Measurements from ENCODE around the gene ZRANB1.

DNA sequence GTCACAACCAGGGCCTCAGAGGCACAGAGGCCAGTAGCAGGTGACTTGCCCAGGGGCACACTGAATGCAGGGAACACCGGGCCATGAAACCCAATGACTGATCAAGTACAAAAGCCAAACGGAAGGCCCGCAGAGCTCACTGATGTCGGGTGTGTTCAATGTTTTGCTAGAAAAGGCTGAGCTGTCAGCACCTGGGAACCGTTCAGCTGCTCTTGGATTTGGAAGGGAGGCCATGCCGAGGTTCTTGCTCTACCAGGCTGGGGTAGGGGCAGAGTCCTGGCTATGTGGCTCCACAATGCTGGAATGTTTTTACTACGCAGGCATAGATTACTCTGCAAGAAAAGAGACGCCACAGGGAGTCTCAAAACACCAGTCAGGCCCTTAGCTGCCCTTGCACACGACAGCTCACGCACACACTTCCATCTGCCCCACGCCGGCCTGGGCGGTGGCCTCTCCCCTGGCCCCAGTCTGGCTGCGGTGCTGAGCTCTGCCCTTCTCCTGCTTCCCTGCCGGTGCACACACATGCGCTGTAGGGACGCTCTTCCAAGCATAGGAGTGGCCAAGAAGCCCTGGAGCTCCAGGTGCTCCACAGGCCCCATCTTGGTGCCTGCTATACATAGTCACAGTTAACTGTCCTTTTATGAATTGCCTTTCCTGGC, 79.9 kb downstream of the ZRANB1 start:
- TF ChIP-seq, protein P1, sequence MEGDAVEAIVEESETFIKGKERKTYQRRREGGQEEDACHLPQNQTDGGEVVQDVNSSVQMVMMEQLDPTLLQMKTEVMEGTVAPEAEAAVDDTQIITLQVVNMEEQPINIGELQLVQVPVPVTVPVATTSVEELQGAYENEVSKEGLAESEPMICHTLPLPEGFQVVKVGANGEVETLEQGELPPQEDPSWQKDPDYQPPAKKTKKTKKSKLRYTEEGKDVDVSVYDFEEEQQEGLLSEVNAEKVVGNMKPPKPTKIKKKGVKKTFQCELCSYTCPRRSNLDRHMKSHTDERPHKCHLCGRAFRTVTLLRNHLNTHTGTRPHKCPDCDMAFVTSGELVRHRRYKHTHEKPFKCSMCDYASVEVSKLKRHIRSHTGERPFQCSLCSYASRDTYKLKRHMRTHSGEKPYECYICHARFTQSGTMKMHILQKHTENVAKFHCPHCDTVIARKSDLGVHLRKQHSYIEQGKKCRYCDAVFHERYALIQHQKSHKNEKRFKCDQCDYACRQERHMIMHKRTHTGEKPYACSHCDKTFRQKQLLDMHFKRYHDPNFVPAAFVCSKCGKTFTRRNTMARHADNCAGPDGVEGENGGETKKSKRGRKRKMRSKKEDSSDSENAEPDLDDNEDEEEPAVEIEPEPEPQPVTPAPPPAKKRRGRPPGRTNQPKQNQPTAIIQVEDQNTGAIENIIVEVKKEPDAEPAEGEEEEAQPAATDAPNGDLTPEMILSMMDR (conservative IDR thresholded peaks at IDR 0.05 in 1 of 2, IDR thresholded peaks at IDR 0.05 in 1 of 2; ENCODE audit: extremely low read depth in 1 of 2, insufficient read depth in 1 of 2, low read depth in 1 of 2, low read length in 2 of 2) = no peak
- TF ChIP-seq EZH2 (IDR thresholded peaks at IDR 0.05; ENCODE audit: borderline replicate concordance, low read length) = no peak

All from mammary epithelial cell (primary cell).